Measurements from ENCODE around the gene LCP1. TPM values are rescaled to one million over a fixed set of nuclear protein-coding genes. Genes with fewer than 3 reads are reported as not detected.
"Not testable (repeated sequence)": the region's sequence is repeated elsewhere in the genome, so short reads cannot be mapped to it uniquely, and the experiment has no call there.

LCP1 gene
- total RNA-seq, 2 donors from 2014 or later = 8.6 to 31.7 TPM

DNA sequence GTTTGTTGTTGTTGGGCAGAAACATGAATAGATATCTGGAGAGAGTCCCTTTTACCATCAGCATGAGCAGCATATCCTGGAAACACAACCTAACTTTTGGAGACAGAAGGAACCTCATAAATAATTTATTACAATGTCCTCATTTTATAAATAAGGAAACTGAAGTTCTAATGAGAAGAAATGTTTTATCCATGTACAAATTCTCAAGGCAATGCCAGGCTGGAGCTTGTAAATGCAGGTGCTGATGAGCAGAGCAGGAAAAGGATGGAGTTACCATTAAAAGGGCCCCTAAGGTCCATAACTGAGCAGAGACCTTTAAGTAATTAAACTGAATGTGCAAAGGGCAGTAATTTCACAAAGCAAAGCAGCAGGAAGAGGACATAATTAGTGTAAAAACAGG, 17.3 kb downstream of the LCP1 start:
- Histone ChIP-seq H3K36me3 (no peaks in the 10 kb centered on the region), H3K4me1 (no peaks in the 10 kb centered on the region)
- TF ChIP-seq CTCF (IDR thresholded peaks at IDR 0.05) = no peak

DNA sequence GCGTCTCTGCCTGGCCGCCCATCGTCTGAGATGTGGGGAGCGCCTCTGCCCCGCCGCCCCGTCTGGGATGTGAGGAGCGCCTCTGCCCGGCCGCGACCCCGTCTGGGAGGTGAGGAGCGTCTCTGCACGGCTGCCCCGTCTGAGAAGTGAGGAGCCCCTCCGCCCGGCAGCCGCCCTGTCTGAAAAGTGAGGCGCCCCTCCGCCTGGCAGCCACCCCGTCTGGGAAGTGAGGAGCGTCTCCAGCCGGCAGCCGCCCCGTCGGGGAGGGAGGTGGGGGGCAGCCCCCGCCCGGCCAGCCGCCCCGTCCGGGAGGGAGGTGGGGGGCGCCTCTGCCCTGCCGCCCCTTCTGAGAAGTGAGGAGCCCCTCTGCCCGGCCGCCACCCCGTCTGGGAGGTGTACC, 19.2 kb downstream of the LCP1 start:
- not testable (repeated sequence) for H3K27ac ChIP-seq; H3K4me3 ChIP-seq; H3K4me1 ChIP-seq; H3K36me3 ChIP-seq; H3K27me3 ChIP-seq; DNase-seq (ENCODE audit: low spot score); H3K9me3 ChIP-seq

More for the DNA sequence above, 17.3 kb downstream of the LCP1 start:
- Histone ChIP-seq H3K9me3 (no peaks in the 10 kb centered on the region), H3K4me3 (no peak overlapping the region), H3K27me3 (no peaks in the 10 kb centered on the region), H3K27ac (no peak overlapping the region)
- no peak for DNase-seq (ENCODE audit: low spot score)

DNA sequence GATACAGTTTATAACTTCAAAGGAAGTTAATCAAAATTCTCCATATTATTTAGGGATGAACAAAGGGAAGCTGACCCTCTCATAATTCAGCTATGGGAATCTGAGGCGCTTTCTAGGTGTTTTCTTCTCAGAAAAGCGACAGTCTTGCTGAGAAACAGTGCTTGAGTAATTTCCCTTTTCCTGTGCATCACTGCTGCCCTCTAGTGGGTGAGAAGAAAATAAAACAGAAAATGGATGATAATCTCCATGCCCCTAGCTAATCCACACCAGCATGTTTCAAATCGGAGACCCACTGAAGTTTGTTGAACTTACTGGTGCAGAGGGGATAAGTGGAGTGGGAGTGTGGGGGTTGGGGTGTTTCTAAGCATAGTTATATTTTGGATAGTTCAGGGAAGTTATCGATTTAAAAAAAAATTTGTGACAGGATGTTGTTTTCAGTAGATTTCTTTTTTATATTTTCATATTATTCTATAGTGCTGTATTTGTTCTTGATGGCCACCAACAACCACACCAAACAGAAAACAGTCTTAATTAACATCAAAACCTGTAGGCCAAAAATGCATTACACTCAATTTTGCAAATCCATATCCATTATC, 21.4 kb downstream of the LCP1 start:
- TF ChIP-seq CTCF (IDR thresholded peaks at IDR 0.05) = peak; percentile 68 to 82
- Histone ChIP-seq H3K36me3 (no peaks in the 10 kb centered on the region), H3K4me3 (no peak overlapping the region), H3K27me3 (no peaks in the 10 kb centered on the region), H3K4me1 (no peaks in the 10 kb centered on the region), H3K27ac (no peak overlapping the region), H3K9me3 (no peaks in the 10 kb centered on the region)
- DNase-seq (ENCODE audit: low spot score) = no peak

DNA sequence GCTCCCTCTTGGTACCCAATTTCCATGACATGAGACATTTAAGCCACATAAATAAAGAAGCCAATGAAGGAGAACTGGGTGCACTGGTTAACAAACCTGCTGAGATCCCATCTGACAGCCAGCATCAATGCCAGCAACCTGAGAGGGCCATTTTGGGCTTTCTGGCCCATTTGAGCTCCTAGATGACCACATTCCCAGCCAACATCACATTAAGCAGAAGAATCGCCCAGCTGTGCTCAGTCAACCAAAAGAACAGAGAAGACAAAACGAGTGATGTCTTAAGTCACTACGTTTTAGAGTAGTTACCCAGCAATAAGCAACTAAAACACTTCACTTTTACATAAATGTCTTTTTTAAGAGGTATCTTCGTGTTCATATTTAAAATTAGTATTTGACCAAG, 21.9 kb downstream of the LCP1 start:
- no peak for DNase-seq (ENCODE audit: low spot score)
- H3K27me3 ChIP-seq = no peaks in the 10 kb centered on the region
- no peak overlapping the region for H3K4me3 ChIP-seq
- H3K27ac ChIP-seq = no peak overlapping the region
- no peaks in the 10 kb centered on the region for H3K9me3 ChIP-seq
- no peaks in the 10 kb centered on the region for H3K36me3 ChIP-seq
- H3K4me1 ChIP-seq = no peaks in the 10 kb centered on the region
- TF ChIP-seq CTCF (IDR thresholded peaks at IDR 0.05) = no peak

GRCh38 chr13:46158983-46159382, 23.0 kb downstream of the LCP1 start:
- Histone ChIP-seq H3K4me3 (no peak overlapping the region), H3K27me3 (no peaks in the 10 kb centered on the region), H3K36me3 (no peaks in the 10 kb centered on the region), H3K4me1 (no peaks in the 10 kb centered on the region), H3K27ac (no peak overlapping the region), H3K9me3 (no peaks in the 10 kb centered on the region)
- no peak for DNase-seq (ENCODE audit: low spot score)
- no peak for TF ChIP-seq CTCF (IDR thresholded peaks at IDR 0.05)

DNA sequence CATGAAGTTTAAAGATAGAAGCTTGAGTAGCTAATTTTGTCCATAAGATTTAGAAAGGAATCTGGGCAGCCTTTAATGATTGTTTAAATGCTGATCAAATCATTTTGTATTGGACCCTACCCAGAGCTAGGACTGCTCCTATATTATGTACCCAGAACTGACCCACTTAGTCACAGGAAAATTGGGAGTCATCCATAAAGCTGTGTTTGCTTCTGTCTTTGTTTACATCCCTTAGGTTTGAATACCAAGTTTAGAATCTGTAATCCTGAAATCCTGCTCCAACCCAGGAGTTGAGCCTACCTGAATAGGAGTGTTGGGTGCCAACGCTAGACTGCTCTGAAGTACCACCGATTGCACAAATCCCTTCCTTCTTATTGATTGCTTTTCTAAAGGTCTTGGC, 23.8 kb downstream of the LCP1 start:
- H3K4me3 ChIP-seq = no peak overlapping the region
- no peaks in the 10 kb centered on the region for H3K27me3 ChIP-seq
- no peak for TF ChIP-seq CTCF (IDR thresholded peaks at IDR 0.05)

More for the DNA sequence above, 23.8 kb downstream of the LCP1 start:
- Histone ChIP-seq H3K4me1 (no peaks in the 10 kb centered on the region), H3K9me3 (no peaks in the 10 kb centered on the region), H3K36me3 (no peaks in the 10 kb centered on the region), H3K27ac (no peak overlapping the region)
- no peak for DNase-seq (ENCODE audit: low spot score)
